SK-N-SH (cell line): Measurements from ENCODE around the gene MYBPC3. TPM values are rescaled to one million over a fixed set of nuclear protein-coding genes. Genes with fewer than 3 reads are reported as not detected.

Source experiments
- CTCF ChIA-PET: fragments of 300-600, 350-600 bp; formaldehyde crosslinking; extraction: SDS; loops from one replicate; lab custom pipeline; 2021; lab: Yijun Ruan, JAX
- POLR2A ChIA-PET: fragments of 350-600 bp; sonication (Branson Sonifier 250); formaldehyde crosslinking; extraction: SDS; loops from one replicate; lab custom pipeline; 2020; ENCODE audit warnings: antibody characterized with exemption, inconsistent platforms; lab: Yijun Ruan, JAX
- DNase-seq: peaks from one replicate; pipeline ENCODE4 v3.0.0; 2012
- H2AFZ ChIP-seq: fragments of 200-600 bp; sonication (generic); 2 replicates; pipeline ENCODE4 v1.8.1; 2016; ENCODE audit warnings: antibody characterized with exemption, mild to moderate bottlenecking, low read depth
- H3F3A ChIP-seq: fragments of 200-600 bp; sonication (generic); replicated peaks from 2 replicates; pipeline ENCODE3; 2016; ENCODE audit warnings: antibody characterized with exemption, mild to moderate bottlenecking; ENCODE audit not compliant: insufficient read depth
- H3K27ac ChIP-seq, 2 experiments: fragments of 200-500 bp in 1 of 2; fragments of 200-600 bp in 1 of 2; sonication (Bioruptor generic) in 1 of 2; sonication (generic), shearing (Covaris generic) in 1 of 2; 2 replicates each; pipeline versions ENCODE4 v1.5.1 to v1.6.1; 2014 to 2016; ENCODE audit warnings: low read depth in 2 of 2, inconsistent platforms in 1 of 2, low read length in 1 of 2, mild to moderate bottlenecking in 1 of 2, mixed read lengths in 1 of 2
- H3K27me3 ChIP-seq: fragments of 200-600 bp; sonication (generic), shearing (Covaris generic); 2 replicates; pipeline ENCODE4 v1.6.1; 2016; ENCODE audit warnings: mixed run types; ENCODE audit not compliant: insufficient read depth
- H3K36me3 ChIP-seq, 2 experiments: fragments of 200-500 bp in 1 of 2; fragments of 200-600 bp in 1 of 2; sonication (Bioruptor generic) in 1 of 2; sonication (generic) in 1 of 2; replicated peaks in 1 of 2; 2 replicates each; pipeline versions ENCODE3 to v1.5.1; 2014 to 2016; ENCODE audit warnings: low read length in 1 of 2, mild to moderate bottlenecking in 1 of 2; ENCODE audit not compliant: insufficient read depth in 2 of 2, control insufficient read depth in 1 of 2
- H3K4me1 ChIP-seq, 2 experiments: fragments of 200-500 bp in 1 of 2; fragments of 200-600 bp in 1 of 2; sonication (Bioruptor generic) in 1 of 2; sonication (generic), shearing (Covaris generic) in 1 of 2; 2 replicates each; pipeline versions ENCODE4 v1.5.1 to v1.6.1; 2014 to 2016; ENCODE audit warnings: low read depth in 1 of 2, low read length in 1 of 2, mixed run types in 1 of 2; ENCODE audit not compliant: insufficient read depth in 2 of 2, control insufficient read depth in 1 of 2
- H3K4me2 ChIP-seq: fragments of 200-600 bp; sonication (generic), shearing (Covaris generic); 2 replicates; pipeline ENCODE4 v1.6.1; 2017; ENCODE audit warnings: mixed run types
- H3K4me3 ChIP-seq, 2 experiments: fragments of 200-500 bp in 1 of 2; fragments of 200-600 bp in 1 of 2; sonication (Bioruptor generic) in 1 of 2; sonication (generic), shearing (Covaris generic) in 1 of 2; 2 replicates each; pipeline versions ENCODE4 v1.5.1 to v1.8.1; 2014 to 2016; ENCODE audit warnings: low read depth in 2 of 2, inconsistent platforms in 1 of 2, low read length in 1 of 2, mild to moderate bottlenecking in 1 of 2, mixed read lengths in 1 of 2, moderate library complexity in 1 of 2
- H3K79me2 ChIP-seq: fragments of 200-600 bp; sonication (generic); 2 replicates; pipeline ENCODE4 v1.8.1; 2017; ENCODE audit warnings: mild to moderate bottlenecking; ENCODE audit not compliant: insufficient read depth
- H3K9ac ChIP-seq: fragments of 200-600 bp; sonication (generic); 2 replicates; pipeline ENCODE4 v1.6.1; 2017; ENCODE audit warnings: mixed run types
- H3K9me2 ChIP-seq: fragments of 200-600 bp; sonication (generic); 2 replicates; pipeline ENCODE4 v1.6.1; 2017; ENCODE audit warnings: mixed run types
- H3K9me3 ChIP-seq: fragments of 200-600 bp; sonication (generic); 2 replicates; pipeline ENCODE4 v1.6.1; 2017; ENCODE audit warnings: mixed run types, mild to moderate bottlenecking, moderate library complexity
- H4K20me1 ChIP-seq: fragments of 200-600 bp; sonication (generic); 2 replicates; pipeline ENCODE4 v1.6.1; 2017; ENCODE audit warnings: mild to moderate bottlenecking, mixed run types; ENCODE audit not compliant: insufficient read depth
- CHD2 ChIP-seq: fragments of 150-350 bp; IDR thresholded peaks from 2 replicates; pipeline ENCODE4 v1.6.1; 2018; ENCODE audit warnings: low read length; ENCODE audit not compliant: partially characterized antibody
- EP300 ChIP-seq, 2 experiments: IDR thresholded peaks; 2 replicates each; pipeline versions ENCODE4 v1.4.0 to v1.6.1; 2012; ENCODE audit warnings: borderline replicate concordance in 1 of 2, low read depth in 1 of 2, low read length in 1 of 2
- GABPA ChIP-seq: IDR thresholded peaks from 2 replicates; pipeline ENCODE4 v1.4.0; 2012; ENCODE audit warnings: low read depth, mild to moderate bottlenecking
- MXI1 ChIP-seq: IDR thresholded peaks from 2 replicates; pipeline ENCODE4 v1.6.1; 2012; ENCODE audit warnings: mild to moderate bottlenecking, low read depth, low read length, improper control_type of control experiment
- POLR2AphosphoS5 ChIP-seq: IDR thresholded peaks from 2 replicates; pipeline ENCODE4 v1.6.1; 2012; ENCODE audit warnings: low read depth, low read length
- RCOR1 ChIP-seq: fragments of 150-350 bp; IDR thresholded peaks from 2 replicates; pipeline ENCODE4 v1.6.1; 2017; ENCODE audit warnings: antibody characterized with exemption, low read length
- SIN3A ChIP-seq: IDR thresholded peaks from 2 replicates; pipeline ENCODE4 v1.6.1; 2012; ENCODE audit warnings: low read depth, mild to moderate bottlenecking, low read length, moderate library complexity, borderline replicate concordance
- TAF1 ChIP-seq: IDR thresholded peaks from 2 replicates; pipeline ENCODE4 v1.6.1; 2012; ENCODE audit warnings: low read depth, mild to moderate bottlenecking, low read length, moderate library complexity, borderline replicate concordance
- TCF12 ChIP-seq: IDR thresholded peaks from 2 replicates; pipeline ENCODE4 v1.4.0; 2012
- WGBS: methylation state at CpG from one replicate; pipeline ENCODE4 v1.1.6; 2017; ENCODE audit warnings: low lambda C conversion rate; 5-methylcytosine and 5-hydroxymethylcytosine counted together
- polyA plus RNA-seq, 3 experiments: library from polyadenylated mRNA; depleted of rRNA; stranded (reverse); fragments of >200 nt; gene quantifications; 2 replicates each; pipeline ENCODE4 v1.2.3, GENCODE V29; 2012
- TF ChIP-seq, protein P1 (sequence below): fragments of 150-350 bp; IDR thresholded peaks from 2 replicates; pipeline ENCODE4 v1.6.1; 2017; ENCODE audit warnings: antibody characterized with exemption, low read length, low read depth, borderline replicate concordance
- TF ChIP-seq, protein P2 (sequence below): IDR thresholded peaks from 2 replicates; pipeline ENCODE4; 2012

Gene MYBPC3
- polyA plus RNA-seq, 1 of the 3 experiments (the other 2 are of a cell fraction) = not detected

DNA sequence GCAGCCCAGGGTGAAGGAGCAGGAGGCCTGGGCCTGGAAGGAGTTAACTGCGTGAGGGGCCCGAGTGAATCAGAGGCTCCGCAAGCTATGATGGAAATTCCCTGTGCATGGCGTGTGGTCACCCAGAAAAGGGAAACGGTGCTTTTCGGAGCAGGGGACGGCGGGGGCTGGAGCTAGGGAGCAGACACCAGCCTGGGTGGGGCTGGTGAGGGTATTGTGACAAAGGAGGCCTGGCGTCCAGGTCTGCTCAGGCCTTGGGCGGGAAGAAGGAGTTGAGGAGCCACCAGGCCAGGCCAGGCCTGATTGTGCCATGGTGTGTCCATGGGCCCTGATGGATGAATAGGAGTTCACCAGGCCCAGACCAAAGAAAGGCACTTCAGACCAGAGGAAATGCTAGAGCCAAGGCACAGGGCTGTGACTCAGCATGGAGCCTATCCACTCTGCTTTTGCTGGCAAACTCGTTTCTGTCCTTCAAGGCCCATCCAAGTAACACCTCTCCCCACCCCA, 38.6 kb upstream of the MYBPC3 start:
- POLR2A ChIA-PET = no interaction called here
- H3K4me1 ChIP-seq = peaks cover 0 to 4% of the 10 kb centered on the region in 2 experiments; a peak in 1 of 4 replicates
- no peak for TF ChIP-seq CHD2
- no peaks in the 10 kb centered on the region for H3K9me3 ChIP-seq
- 88% methylated on average over 9 of the region's 11 CpGs for WGBS
- no peaks in the 10 kb centered on the region for H4K20me1 ChIP-seq
- no peaks in the 10 kb centered on the region for H3K79me2 ChIP-seq
- H2AFZ ChIP-seq = no peak overlapping the region
- H3K9ac ChIP-seq = no peak overlapping the region
- CTCF ChIA-PET = interaction anchor here (1.2 to 7.9 kb wide), 4 partner anchors 12 to 62 kb away, joined by 3 to 78 read pairs (median 14); no protein-coding TSS in a partner anchor
- H3K4me2 ChIP-seq = no peak overlapping the region
- no peaks in the 10 kb centered on the region for H3K9me2 ChIP-seq
- no peak overlapping the region for H3K4me3 ChIP-seq
- no peak for DNase-seq
- H3F3A ChIP-seq = no peaks in the 10 kb centered on the region
- no peaks in the 10 kb centered on the region for H3K36me3 ChIP-seq
- no peaks in the 10 kb centered on the region for H3K27me3 ChIP-seq
- no peak overlapping the region for H3K27ac ChIP-seq

DNA sequence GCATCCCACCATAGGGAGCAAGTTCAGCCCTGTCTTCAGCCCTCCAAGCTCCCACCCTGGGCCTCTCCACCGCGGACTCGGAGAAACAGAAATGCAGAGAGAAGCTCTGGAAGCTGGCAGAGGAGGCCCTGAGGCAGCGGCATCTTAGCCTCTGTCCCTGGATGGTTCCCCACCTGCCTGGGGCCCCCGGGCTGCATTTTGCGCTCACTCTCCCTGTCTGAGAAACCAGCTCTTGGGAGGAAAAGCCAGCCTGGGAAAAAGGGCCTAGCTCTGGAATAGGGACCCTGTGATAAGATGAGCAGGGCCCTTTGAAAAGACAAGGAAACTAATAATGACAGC, 37.9 kb upstream of the MYBPC3 start:
- no peaks in the 10 kb centered on the region for H3K4me1 ChIP-seq
- no peak overlapping the region for H3K27ac ChIP-seq
- no peak for TF ChIP-seq RCOR1
- H3K36me3 ChIP-seq = no peaks in the 10 kb centered on the region
- no peaks in the 10 kb centered on the region for H3K27me3 ChIP-seq
- H3K9ac ChIP-seq = no peak overlapping the region
- H3K4me3 ChIP-seq = no peak overlapping the region
- DNase-seq = no peak
- no peaks in the 10 kb centered on the region for H4K20me1 ChIP-seq
- POLR2A ChIA-PET = no interaction called here
- no peak overlapping the region for H3K4me2 ChIP-seq
- H3F3A ChIP-seq = no peaks in the 10 kb centered on the region
- CTCF ChIA-PET = interaction anchor here (1.2 to 7.9 kb wide), 3 partner anchors 17 to 63 kb away, joined by 3 to 78 read pairs (median 22); no protein-coding TSS in a partner anchor
- no peaks in the 10 kb centered on the region for H3K79me2 ChIP-seq
- H3K9me2 ChIP-seq = no peaks in the 10 kb centered on the region
- 96% methylated on average over 5 of the region's 6 CpGs for WGBS
- H3K9me3 ChIP-seq = no peaks in the 10 kb centered on the region
- no peak overlapping the region for H2AFZ ChIP-seq

DNA sequence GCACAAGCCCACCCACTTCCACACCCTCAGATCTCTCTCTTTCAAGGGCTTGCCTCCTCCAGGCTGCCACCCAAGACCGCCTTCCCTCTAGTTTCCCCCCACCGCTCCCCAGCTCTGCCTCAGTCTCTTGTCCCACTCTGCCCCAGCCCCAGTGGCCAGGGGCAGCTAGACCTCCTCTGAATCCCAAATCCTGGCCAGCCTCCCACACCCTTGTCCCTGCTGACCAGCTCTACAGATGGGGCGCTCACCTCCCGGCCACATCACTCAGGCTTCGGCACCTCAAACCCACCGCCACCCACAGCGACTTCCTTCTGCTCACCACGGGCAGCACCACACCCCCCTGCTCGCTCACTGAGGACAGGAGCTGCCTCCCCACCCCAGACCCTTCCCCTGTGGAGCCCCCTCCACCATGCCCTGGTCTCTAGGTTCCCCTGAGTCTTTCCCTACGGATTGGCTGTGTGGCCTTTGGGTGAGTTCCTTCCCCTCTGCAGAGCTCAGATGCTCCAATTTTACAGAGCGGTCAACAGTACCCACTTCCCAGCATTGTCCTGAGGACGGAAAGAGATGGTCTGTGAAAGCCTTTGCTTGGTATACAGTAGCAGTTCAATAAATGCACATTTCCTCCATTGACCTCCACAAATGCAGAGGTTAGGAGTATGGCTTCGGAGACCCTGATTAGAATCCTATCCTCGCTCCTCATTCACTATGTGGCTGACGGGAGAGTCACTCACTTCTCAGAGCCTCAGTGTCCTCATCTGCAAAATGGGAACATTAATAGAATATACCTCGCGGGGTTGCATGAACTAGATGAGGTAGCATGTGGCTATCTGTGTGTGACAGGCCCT, 37.3 kb upstream of the MYBPC3 start:
- TF ChIP-seq POLR2AphosphoS5 = no peak
- no peak for TF ChIP-seq GABPA
- no peak for TF ChIP-seq EP300 (IDR thresholded peaks at IDR 0.05; ENCODE audit: borderline replicate concordance in 1 of 2, low read depth in 1 of 2, low read length in 1 of 2)
- no peak for TF ChIP-seq MXI1
- no peak for TF ChIP-seq TAF1
- TF ChIP-seq, protein P1, sequence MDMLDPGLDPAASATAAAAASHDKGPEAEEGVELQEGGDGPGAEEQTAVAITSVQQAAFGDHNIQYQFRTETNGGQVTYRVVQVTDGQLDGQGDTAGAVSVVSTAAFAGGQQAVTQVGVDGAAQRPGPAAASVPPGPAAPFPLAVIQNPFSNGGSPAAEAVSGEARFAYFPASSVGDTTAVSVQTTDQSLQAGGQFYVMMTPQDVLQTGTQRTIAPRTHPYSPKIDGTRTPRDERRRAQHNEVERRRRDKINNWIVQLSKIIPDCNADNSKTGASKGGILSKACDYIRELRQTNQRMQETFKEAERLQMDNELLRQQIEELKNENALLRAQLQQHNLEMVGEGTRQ = no peak
- TF ChIP-seq TCF12 = no peak
- TF ChIP-seq SIN3A = no peak
- TF ChIP-seq, protein P2, sequence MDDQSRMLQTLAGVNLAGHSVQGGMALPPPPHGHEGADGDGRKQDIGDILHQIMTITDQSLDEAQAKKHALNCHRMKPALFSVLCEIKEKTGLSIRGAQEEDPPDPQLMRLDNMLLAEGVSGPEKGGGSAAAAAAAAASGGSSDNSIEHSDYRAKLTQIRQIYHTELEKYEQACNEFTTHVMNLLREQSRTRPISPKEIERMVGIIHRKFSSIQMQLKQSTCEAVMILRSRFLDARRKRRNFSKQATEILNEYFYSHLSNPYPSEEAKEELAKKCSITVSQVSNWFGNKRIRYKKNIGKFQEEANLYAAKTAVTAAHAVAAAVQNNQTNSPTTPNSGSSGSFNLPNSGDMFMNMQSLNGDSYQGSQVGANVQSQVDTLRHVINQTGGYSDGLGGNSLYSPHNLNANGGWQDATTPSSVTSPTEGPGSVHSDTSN = no peak
- H3K4me3 ChIP-seq = no peak overlapping the region
- H3K4me2 ChIP-seq = no peak overlapping the region
- POLR2A ChIA-PET = no interaction called here
- no peaks in the 10 kb centered on the region for H3K79me2 ChIP-seq
- H3K36me3 ChIP-seq = no peaks in the 10 kb centered on the region
- DNase-seq = no peak
- no peaks in the 10 kb centered on the region for H4K20me1 ChIP-seq
- no peaks in the 10 kb centered on the region for H3K4me1 ChIP-seq
- no peaks in the 10 kb centered on the region for H3K9me2 ChIP-seq
- CTCF ChIA-PET = interaction anchor here (0.7 to 7.9 kb wide), 5 partner anchors 16 to 64 kb away, joined by 3 to 78 read pairs (median 4); partner anchors contain the start of gene SLC39A13
- WGBS = 88% methylated on average over 17 of the region's 17 CpGs
- H2AFZ ChIP-seq = no peak overlapping the region
- H3K27me3 ChIP-seq = no peaks in the 10 kb centered on the region
- no peaks in the 10 kb centered on the region for H3F3A ChIP-seq
- H3K9ac ChIP-seq = no peak overlapping the region
- H3K9me3 ChIP-seq = no peaks in the 10 kb centered on the region
- no peak overlapping the region for H3K27ac ChIP-seq
